ENCODE measurements around the gene FAR1. TPM values are rescaled to one million over a fixed set of nuclear protein-coding genes. Genes with fewer than 3 reads are reported as not detected.

Gene FAR1
- total RNA-seq, 1 donor from 2014 or later = 35.1 TPM

DNA sequence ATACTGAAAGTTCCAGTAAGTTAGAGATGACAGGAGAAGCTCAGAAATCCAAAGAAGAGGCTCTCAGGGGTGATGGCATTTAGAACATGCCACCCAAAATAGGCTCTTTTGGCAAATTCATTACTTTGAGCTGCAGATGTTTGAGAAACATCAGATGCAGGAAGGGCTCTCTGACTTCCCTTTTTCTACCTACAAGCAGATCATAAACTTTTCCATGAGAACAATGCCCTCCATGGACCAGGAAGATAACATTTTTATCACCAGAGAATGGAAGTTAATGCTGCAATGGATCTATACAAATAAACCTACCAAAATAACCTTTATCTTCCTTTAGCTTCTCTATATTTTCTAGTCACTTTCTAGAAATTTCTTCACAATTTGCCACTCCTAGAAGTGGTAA lies 32.7 kb upstream of the FAR1 start:
- H3K27ac ChIP-seq (replicated peaks) = no peak overlapping the region
- intact Hi-C loops (cut with micrococcal nuclease) = no loop called here
- H3K36me3 ChIP-seq = no peaks in the 10 kb centered on the region
- H3K27me3 ChIP-seq (ENCODE audit: low read depth) = peaks cover 25% of the 10 kb centered on the region
- H3K4me1 ChIP-seq = no peaks in the 10 kb centered on the region
- no peak for TF ChIP-seq CTCF (IDR thresholded peaks at IDR 0.05; ENCODE audit: borderline replicate concordance)
- no peak overlapping the region for H3K4me3 ChIP-seq
- peaks cover 9% of the 10 kb centered on the region for H3K9me3 ChIP-seq (replicated peaks)
- no peak for DNase-seq

DNA sequence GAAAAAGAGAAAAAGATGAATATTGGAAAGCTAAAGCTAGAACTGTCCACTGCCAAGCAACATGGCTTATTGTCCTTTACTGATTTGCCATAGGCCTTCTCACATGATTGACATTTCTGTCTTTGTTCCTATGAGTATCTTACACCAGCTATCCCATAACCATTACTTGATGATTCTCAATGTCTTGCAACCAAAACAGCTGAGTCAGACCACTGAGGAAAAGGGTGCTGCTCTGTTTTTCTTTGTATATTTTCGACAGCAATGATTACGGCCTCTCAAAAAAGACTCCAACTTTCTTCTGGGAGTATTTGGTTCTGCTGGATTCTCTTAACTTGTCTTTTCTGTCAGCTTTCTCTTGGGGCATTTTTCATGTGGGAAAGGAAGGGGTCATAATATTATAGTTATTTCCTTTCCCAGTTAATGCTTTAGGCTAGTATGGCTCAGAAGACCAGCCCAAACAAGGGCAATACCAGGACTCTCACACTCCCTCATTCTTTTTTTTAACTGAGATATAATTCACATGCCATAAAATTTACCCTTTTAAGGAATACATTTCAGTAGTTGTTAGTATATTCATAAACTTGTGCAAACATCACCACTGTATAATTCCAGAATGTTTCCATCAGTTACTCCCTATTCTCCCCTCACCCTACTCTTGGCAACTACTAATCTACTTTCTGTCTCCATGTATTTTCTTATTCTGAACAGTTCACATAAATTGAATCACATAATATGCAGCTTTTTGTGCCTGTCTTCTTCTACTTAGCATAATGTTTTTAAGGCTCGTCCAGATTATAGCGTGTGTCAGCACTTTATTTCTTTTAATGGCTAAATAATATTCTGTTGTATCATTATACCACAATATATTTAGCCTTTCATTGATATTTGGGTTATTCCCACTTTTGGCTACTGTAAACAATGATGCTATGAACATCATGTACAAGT lies 31.1 kb upstream of the FAR1 start:
- H3K9me3 ChIP-seq (replicated peaks) = peaks cover 9% of the 10 kb centered on the region
- H3K36me3 ChIP-seq = no peaks in the 10 kb centered on the region
- peaks cover 29% of the 10 kb centered on the region for H3K27me3 ChIP-seq (ENCODE audit: low read depth)
- H3K4me3 ChIP-seq = no peak overlapping the region
- DNase-seq = no peak
- H3K4me1 ChIP-seq = no peaks in the 10 kb centered on the region
- TF ChIP-seq CTCF (IDR thresholded peaks at IDR 0.05; ENCODE audit: borderline replicate concordance) = no peak
- H3K27ac ChIP-seq (replicated peaks) = no peak overlapping the region
- intact Hi-C loops (cut with micrococcal nuclease) = no loop called here

DNA sequence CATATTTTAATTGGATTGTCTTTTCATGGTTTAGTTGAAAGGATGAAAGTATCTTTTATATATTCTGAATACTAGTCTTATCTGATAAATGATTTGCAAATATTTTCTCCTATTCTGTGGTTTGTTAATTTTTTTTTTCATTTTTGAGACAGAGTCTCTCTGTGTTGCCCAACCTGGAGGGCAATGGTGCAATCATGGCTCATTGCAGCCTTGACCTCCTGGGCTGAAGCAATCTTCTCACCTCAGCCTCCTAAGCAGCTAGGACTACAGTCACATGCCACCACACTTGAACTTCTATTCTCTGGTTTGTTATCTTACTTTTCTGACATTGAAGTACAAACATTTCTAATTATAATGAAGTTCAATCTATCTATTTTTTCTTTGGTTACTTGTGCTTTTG lies 30.0 kb upstream of the FAR1 start:
- TF ChIP-seq CTCF (IDR thresholded peaks at IDR 0.05; ENCODE audit: borderline replicate concordance) = no peak
- DNase-seq = no peak
- Histone ChIP-seq H3K4me3 (no peak overlapping the region), H3K27ac (replicated peaks) (no peak overlapping the region), H3K4me1 (no peaks in the 10 kb centered on the region), H3K27me3 (ENCODE audit: low read depth) (peaks cover 28% of the 10 kb centered on the region), H3K36me3 (no peaks in the 10 kb centered on the region), H3K9me3 (replicated peaks) (peaks cover 9% of the 10 kb centered on the region)
- intact Hi-C loops (cut with micrococcal nuclease) = no loop called here

DNA sequence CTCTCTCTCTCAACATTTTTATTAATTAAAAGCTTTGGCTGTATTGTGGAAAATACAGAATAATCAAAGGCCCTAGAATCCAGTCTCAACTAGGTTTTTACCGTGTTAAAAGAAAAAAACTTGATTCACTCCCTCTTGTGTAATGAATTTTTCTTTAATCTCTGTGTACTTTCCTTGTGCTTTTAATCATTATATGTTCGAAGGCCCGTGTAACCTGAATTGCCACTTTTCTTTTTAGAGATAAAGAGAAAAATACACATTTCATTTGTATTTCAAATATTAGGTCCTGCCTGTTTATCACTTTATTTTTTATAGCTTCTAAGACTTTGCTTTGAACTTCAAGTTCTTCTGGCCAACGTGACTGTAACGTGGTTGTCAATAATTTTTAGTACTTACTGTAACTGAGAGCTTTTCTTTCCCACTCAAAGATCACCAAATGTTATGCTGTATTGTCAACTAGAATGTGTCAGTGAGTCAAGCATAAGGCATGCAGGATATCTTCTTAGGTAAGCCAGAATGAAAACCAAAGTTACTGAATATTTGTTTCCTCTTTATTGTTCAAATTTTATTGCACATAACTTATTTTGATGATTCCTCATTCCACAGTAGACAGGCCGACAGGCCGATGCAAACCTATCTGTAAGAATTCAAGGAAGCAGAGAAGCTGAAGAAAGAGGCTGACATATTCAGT lies 23.3 kb upstream of the FAR1 start:
- intact Hi-C loops (cut with micrococcal nuclease) = no loop called here
- TF ChIP-seq CTCF (IDR thresholded peaks at IDR 0.05; ENCODE audit: borderline replicate concordance) = no peak
- no peaks in the 10 kb centered on the region for H3K36me3 ChIP-seq

DNA sequence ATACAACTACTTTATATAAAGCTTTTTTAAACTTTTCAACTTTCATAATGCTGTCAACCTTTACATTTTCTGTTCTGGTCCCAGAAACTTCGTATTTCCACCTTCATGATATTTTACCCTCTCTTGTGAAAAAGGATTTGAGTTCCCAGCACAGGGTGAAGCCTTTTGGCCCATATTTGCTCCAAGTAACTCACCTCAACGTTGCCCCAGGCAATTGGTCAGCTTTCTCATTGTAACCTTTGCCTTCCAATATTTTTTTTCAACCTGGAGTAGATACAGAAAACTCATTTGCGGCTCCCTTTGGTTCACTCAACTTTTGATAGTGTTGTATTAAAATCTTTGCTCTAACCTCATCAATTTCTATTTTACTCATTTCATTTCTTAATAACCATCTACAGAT lies 21.1 kb upstream of the FAR1 start:
- Histone ChIP-seq H3K4me3 (no peak overlapping the region), H3K4me1 (no peaks in the 10 kb centered on the region), H3K27me3 (ENCODE audit: low read depth) (peaks cover 31% of the 10 kb centered on the region), H3K36me3 (no peaks in the 10 kb centered on the region), H3K27ac (replicated peaks) (no peak overlapping the region), H3K9me3 (replicated peaks) (no peaks in the 10 kb centered on the region)
- intact Hi-C loops (cut with micrococcal nuclease) = no loop called here
- DNase-seq = no peak
- no peak for TF ChIP-seq CTCF (IDR thresholded peaks at IDR 0.05; ENCODE audit: borderline replicate concordance)

More for the DNA sequence above, 23.3 kb upstream of the FAR1 start:
- Histone ChIP-seq H3K4me3 (no peak overlapping the region), H3K27me3 (ENCODE audit: low read depth) (peaks cover 24% of the 10 kb centered on the region), H3K4me1 (no peaks in the 10 kb centered on the region), H3K27ac (replicated peaks) (no peak overlapping the region), H3K9me3 (replicated peaks) (no peaks in the 10 kb centered on the region)
- DNase-seq = no peak

Data from left ventricle myocardium inferior (tissue), 1 donor.